ENCODE measurements around the gene CSNK1G1. TPM values are rescaled to one million over a fixed set of nuclear protein-coding genes. Genes with fewer than 3 reads are reported as not detected.
"Not testable (repeated sequence)": the region's sequence is repeated elsewhere in the genome, so short reads cannot be mapped to it uniquely, and the experiment has no call there.

CSNK1G1 gene
- total and polyA plus RNA-seq, 4 donors = 2.5 to 25.3 (median 9.1) TPM

DNA sequence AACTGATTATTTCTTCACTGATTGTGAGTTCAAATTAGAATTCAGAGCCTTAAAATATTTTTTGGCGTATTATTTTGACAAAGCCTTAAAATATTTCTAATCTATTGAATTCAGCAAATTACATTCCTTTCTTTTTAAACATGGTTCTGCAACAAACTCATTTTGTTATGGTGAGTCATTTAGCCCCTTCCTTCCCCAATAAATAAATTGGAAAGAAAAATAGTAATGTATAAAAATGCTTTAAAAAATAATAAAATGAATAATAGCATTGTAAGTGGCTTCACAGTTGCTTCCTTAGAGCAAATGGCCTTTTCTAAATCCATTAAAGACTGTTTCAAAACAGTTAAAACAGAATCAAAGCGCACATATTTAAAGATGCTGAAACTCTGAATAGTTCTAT is 12.1 kb downstream of the CSNK1G1 start:
- ATAC-seq (ENCODE audit: low FRiP score) (no peak), DNase-seq (no peak)
- Histone ChIP-seq H3K36me3 (ENCODE audit: control insufficient read depth in 1 of 2, insufficient read depth in 2 of 2, low read length in 1 of 2) (peaks cover 0 to 2% of the 10 kb centered on the region in 2 donors), H3K4me1 (ENCODE audit: control insufficient read depth in 1 of 2, insufficient read depth in 2 of 2, low read length in 2 of 2) (no peaks in the 10 kb centered on the region), H3K4me3 (ENCODE audit: low read length in 2 of 2) (no peak overlapping the region), H3K27ac (ENCODE audit: low read depth in 1 of 2, low read length in 2 of 2) (no peak overlapping the region), H3K9me3 (ENCODE audit: control insufficient read depth, low read length) (no peaks in the 10 kb centered on the region), H3K27me3 (ENCODE audit: control insufficient read depth in 1 of 2, insufficient read depth in 2 of 2, low read length in 1 of 2) (no peaks in the 10 kb centered on the region)
- intact Hi-C loops (cut with DNase I) = no loop called here
- 81% methylated on average over 2 of the region's 2 CpGs for WGBS, 2 donors

- H3K4me3 ChIP-seq (ENCODE audit: low read length in 2 of 2) = no peak overlapping the region
- no peaks in the 10 kb centered on the region for H3K4me1 ChIP-seq (ENCODE audit: control insufficient read depth in 1 of 2, insufficient read depth in 2 of 2, low read length in 2 of 2)
- DNase-seq (no peak), ATAC-seq (ENCODE audit: low FRiP score) (no peak)
- H3K36me3 ChIP-seq (ENCODE audit: control insufficient read depth in 1 of 2, insufficient read depth in 2 of 2, low read length in 1 of 2) = peaks cover 0 to 2% of the 10 kb centered on the region in 2 donors
- no peaks in the 10 kb centered on the region for H3K27me3 ChIP-seq (ENCODE audit: control insufficient read depth in 1 of 2, insufficient read depth in 2 of 2, low read length in 1 of 2)
- intact Hi-C loops (cut with DNase I) = no loop called here
- no peak overlapping the region for H3K27ac ChIP-seq (ENCODE audit: low read depth in 1 of 2, low read length in 2 of 2)
- no peaks in the 10 kb centered on the region for H3K9me3 ChIP-seq (ENCODE audit: control insufficient read depth, low read length)
Observed at GRCh38 chr15:64343222-64343621, 12.8 kb downstream of the CSNK1G1 start.

DNA sequence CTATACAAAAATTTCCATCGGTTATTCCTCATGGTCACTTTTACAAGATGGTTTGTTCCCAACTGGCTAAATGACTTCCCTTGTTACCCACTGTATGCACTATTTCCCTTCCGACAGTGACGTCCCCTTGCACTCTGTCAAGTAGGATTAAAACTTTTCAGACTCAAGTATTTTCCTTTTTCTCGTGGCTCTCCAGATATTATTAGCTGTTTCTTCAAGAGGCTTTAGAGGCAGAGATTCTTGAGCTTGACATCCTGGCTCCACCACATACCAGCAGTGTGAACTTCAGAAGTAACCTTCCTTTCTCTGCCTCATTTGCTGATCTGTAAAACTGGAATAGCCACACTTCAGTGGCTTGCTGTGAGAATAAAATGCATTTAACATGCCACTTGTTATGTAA is 14.0 kb downstream of the CSNK1G1 start:
- H3K4me1 ChIP-seq (ENCODE audit: control insufficient read depth in 1 of 2, insufficient read depth in 2 of 2, low read length in 2 of 2) = no peaks in the 10 kb centered on the region
- intact Hi-C loops (cut with DNase I) = no loop called here
- H3K9me3 ChIP-seq (ENCODE audit: control insufficient read depth, low read length) = no peaks in the 10 kb centered on the region
- H3K27me3 ChIP-seq (ENCODE audit: control insufficient read depth in 1 of 2, insufficient read depth in 2 of 2, low read length in 1 of 2) = no peaks in the 10 kb centered on the region
- WGBS, 2 donors = 75 to 79% methylated on average over 4 of the region's 4 CpGs
- ATAC-seq (ENCODE audit: low FRiP score) = no peak
- no peak overlapping the region for H3K27ac ChIP-seq (ENCODE audit: low read depth in 1 of 2, low read length in 2 of 2)
- peaks cover 0 to 2% of the 10 kb centered on the region in 2 donors for H3K36me3 ChIP-seq (ENCODE audit: control insufficient read depth in 1 of 2, insufficient read depth in 2 of 2, low read length in 1 of 2)
- no peak overlapping the region for H3K4me3 ChIP-seq (ENCODE audit: low read length in 2 of 2)
- DNase-seq = no peak

- WGBS, 2 donors = 99 to 100% methylated on average over 1 of the region's 1 CpG
- DNase-seq = no peak
- Histone ChIP-seq H3K27ac (ENCODE audit: low read depth in 1 of 2, low read length in 2 of 2) (no peak overlapping the region), H3K4me3 (ENCODE audit: low read length in 2 of 2) (no peak overlapping the region), H3K36me3 (ENCODE audit: control insufficient read depth in 1 of 2, insufficient read depth in 2 of 2, low read length in 1 of 2) (peaks cover 0 to 2% of the 10 kb centered on the region in 2 donors), H3K9me3 (ENCODE audit: control insufficient read depth, low read length) (no peaks in the 10 kb centered on the region), H3K27me3 (ENCODE audit: control insufficient read depth in 1 of 2, insufficient read depth in 2 of 2, low read length in 1 of 2) (no peaks in the 10 kb centered on the region), H3K4me1 (ENCODE audit: control insufficient read depth in 1 of 2, insufficient read depth in 2 of 2, low read length in 2 of 2) (no peaks in the 10 kb centered on the region)
- no peak for ATAC-seq (ENCODE audit: low FRiP score)
- intact Hi-C loops (cut with DNase I) = no loop called here
Observed at GRCh38 chr15:64340355-64340754, 15.6 kb downstream of the CSNK1G1 start.

DNA sequence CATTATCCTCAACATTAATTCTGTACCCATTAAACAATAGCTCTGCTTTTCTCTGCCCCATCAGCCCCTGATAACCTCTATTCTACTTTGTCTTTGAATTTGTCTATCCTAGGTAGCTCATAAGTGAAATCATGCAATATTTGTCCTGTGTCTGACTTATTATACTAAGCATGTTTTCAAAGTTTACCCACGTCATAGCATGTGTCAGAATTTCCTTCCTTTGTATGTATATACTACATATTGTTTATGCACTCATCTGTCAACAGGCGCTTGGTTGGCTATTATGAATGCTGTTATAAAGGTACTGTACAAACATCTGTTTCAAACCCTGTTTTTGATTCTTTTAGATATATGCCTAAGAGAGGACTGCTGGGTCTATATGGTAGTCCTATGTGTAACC is 18.2 kb downstream of the CSNK1G1 start:
- intact Hi-C loops (cut with DNase I) = no loop called here
- ATAC-seq (ENCODE audit: low FRiP score) (no peak), DNase-seq (no peak)
- H3K9me3 ChIP-seq (ENCODE audit: control insufficient read depth, low read length) = no peaks in the 10 kb centered on the region
- H3K36me3 ChIP-seq (ENCODE audit: control insufficient read depth in 1 of 2, insufficient read depth in 2 of 2, low read length in 1 of 2) = peaks cover 0 to 2% of the 10 kb centered on the region in 2 donors
- no peaks in the 10 kb centered on the region for H3K4me1 ChIP-seq (ENCODE audit: control insufficient read depth in 1 of 2, insufficient read depth in 2 of 2, low read length in 2 of 2)
- H3K27me3 ChIP-seq (ENCODE audit: control insufficient read depth in 1 of 2, insufficient read depth in 2 of 2, low read length in 1 of 2) = no peaks in the 10 kb centered on the region
- no peak overlapping the region for H3K4me3 ChIP-seq (ENCODE audit: low read length in 2 of 2)
- WGBS, 2 donors = 87 to 88% methylated on average over 2 of the region's 2 CpGs
- no peak overlapping the region for H3K27ac ChIP-seq (ENCODE audit: low read depth in 1 of 2, low read length in 2 of 2)

GRCh38 chr15:64333986-64334929 is 21.7 kb downstream of the CSNK1G1 start:
- intact Hi-C loops (cut with DNase I) = no loop called here
- Histone ChIP-seq H3K4me1 (ENCODE audit: control insufficient read depth in 1 of 2, insufficient read depth in 2 of 2, low read length in 2 of 2) (no peaks in the 10 kb centered on the region), H3K27me3 (ENCODE audit: control insufficient read depth in 1 of 2, insufficient read depth in 2 of 2, low read length in 1 of 2) (no peaks in the 10 kb centered on the region), H3K36me3 (ENCODE audit: control insufficient read depth in 1 of 2, insufficient read depth in 2 of 2, low read length in 1 of 2) (no peaks in the 10 kb centered on the region), H3K4me3 (ENCODE audit: low read length in 2 of 2) (no peak overlapping the region), H3K27ac (ENCODE audit: low read depth in 1 of 2, low read length in 2 of 2) (no peak overlapping the region), H3K9me3 (ENCODE audit: control insufficient read depth, low read length) (no peaks in the 10 kb centered on the region)
- DNase-seq = no peak
- no peak for ATAC-seq (ENCODE audit: low FRiP score)
- WGBS, 2 donors = 73 to 74% methylated on average over 9 of the region's 9 CpGs

GRCh38 chr15:64333516-64333915 is 22.5 kb downstream of the CSNK1G1 start:
- Histone ChIP-seq H3K27ac (ENCODE audit: low read depth in 1 of 2, low read length in 2 of 2) (no peak overlapping the region), H3K4me1 (ENCODE audit: control insufficient read depth in 1 of 2, insufficient read depth in 2 of 2, low read length in 2 of 2) (no peaks in the 10 kb centered on the region), H3K27me3 (ENCODE audit: control insufficient read depth in 1 of 2, insufficient read depth in 2 of 2, low read length in 1 of 2) (no peaks in the 10 kb centered on the region), H3K4me3 (ENCODE audit: low read length in 2 of 2) (no peak overlapping the region), H3K9me3 (ENCODE audit: control insufficient read depth, low read length) (no peaks in the 10 kb centered on the region), H3K36me3 (ENCODE audit: control insufficient read depth in 1 of 2, insufficient read depth in 2 of 2, low read length in 1 of 2) (no peaks in the 10 kb centered on the region)
- DNase-seq = no peak
- ATAC-seq (ENCODE audit: low FRiP score) = no peak
- intact Hi-C loops (cut with DNase I) = no loop called here
- WGBS, 2 donors = 96 to 97% methylated on average over 2 of the region's 2 CpGs

GRCh38 chr15:64331668-64332067 is 24.3 kb downstream of the CSNK1G1 start:
- H3K4me3 ChIP-seq (ENCODE audit: low read length in 2 of 2); intact Hi-C loops (cut with DNase I); H3K4me1 ChIP-seq (ENCODE audit: control insufficient read depth in 1 of 2, insufficient read depth in 2 of 2, low read length in 2 of 2); DNase-seq; H3K27me3 ChIP-seq (ENCODE audit: control insufficient read depth in 1 of 2, insufficient read depth in 2 of 2, low read length in 1 of 2); H3K27ac ChIP-seq (ENCODE audit: low read depth in 1 of 2, low read length in 2 of 2); H3K9me3 ChIP-seq (ENCODE audit: control insufficient read depth, low read length); ATAC-seq (ENCODE audit: low FRiP score); H3K36me3 ChIP-seq (ENCODE audit: control insufficient read depth in 1 of 2, insufficient read depth in 2 of 2, low read length in 1 of 2): not testable (repeated sequence)
- 63 to 65% methylated on average over 2 of the region's 3 CpGs for WGBS, 2 donors

DNA sequence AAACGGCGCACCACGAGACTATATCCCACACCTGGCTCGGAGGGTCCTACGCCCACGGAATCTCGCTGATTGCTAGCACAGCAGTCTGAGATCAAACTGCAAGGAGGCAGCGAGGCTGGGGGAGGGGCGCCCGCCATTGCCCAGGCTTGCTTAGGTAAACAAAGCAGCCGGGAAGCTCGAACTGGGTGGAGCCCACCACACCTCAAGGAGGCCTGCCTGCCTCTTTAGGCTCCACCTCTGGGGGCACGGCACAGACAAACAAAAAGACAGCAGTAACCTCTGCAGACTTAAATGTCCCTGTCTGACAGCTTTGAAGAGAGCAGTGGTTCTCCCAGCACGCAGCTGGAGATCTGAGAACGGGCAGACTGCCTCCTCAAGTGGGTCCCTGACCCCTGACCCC is 29.0 kb downstream of the CSNK1G1 start:
- ATAC-seq (ENCODE audit: low FRiP score); H3K4me1 ChIP-seq (ENCODE audit: control insufficient read depth in 1 of 2, insufficient read depth in 2 of 2, low read length in 2 of 2); intact Hi-C loops (cut with DNase I); H3K9me3 ChIP-seq (ENCODE audit: control insufficient read depth, low read length); H3K27ac ChIP-seq (ENCODE audit: low read depth in 1 of 2, low read length in 2 of 2); DNase-seq; H3K27me3 ChIP-seq (ENCODE audit: control insufficient read depth in 1 of 2, insufficient read depth in 2 of 2, low read length in 1 of 2); H3K4me3 ChIP-seq (ENCODE audit: low read length in 2 of 2); H3K36me3 ChIP-seq (ENCODE audit: control insufficient read depth in 1 of 2, insufficient read depth in 2 of 2, low read length in 1 of 2): not testable (repeated sequence)
- 21 to 63% methylated on average over 2 to 9 of the region's 15 CpGs for WGBS, 2 donors
